Fibroblast of peridontal ligament (primary cell): ENCODE results near the gene NFIC.
"Not testable (repeated sequence)": the region's sequence is repeated elsewhere in the genome, so short reads cannot be mapped to it uniquely, and the experiment has no call there.

Experiments
- DNase-seq: peaks from one replicate; pipeline ENCODE4 v3.0.0-alpha.2; 2010; ENCODE audit errors: extremely low read depth

The NFIC gene

GRCh38 chr19:3373971-3374368, 7.6 kb downstream of the NFIC start:
- DNase-seq = no peak

GRCh38 chr19:3374369-3375112, 8.2 kb downstream of the NFIC start:
- no peak for DNase-seq

- DNase-seq = no peak
These were observed 9.1 kb downstream of the NFIC start for GRCh38 chr19:3375221-3376090.

- DNase-seq = not testable (repeated sequence)
These were observed 9.7 kb downstream of the NFIC start for GRCh38 chr19:3376091-3376455.

- no peak for DNase-seq
These were observed 12.2 kb downstream of the NFIC start for GRCh38 chr19:3378352-3379150.

- no peak for DNase-seq
These were observed 14.4 kb downstream of the NFIC start for GRCh38 chr19:3380829-3381228.

- no peak for DNase-seq
These were observed 15.5 kb downstream of the NFIC start for GRCh38 chr19:3381701-3382372.

- no peak for DNase-seq
These were observed 16.2 kb downstream of the NFIC start for GRCh38 chr19:3382460-3383100.

- no peak for DNase-seq
These were observed 16.8 kb downstream of the NFIC start for GRCh38 chr19:3383121-3383722.

- DNase-seq = no peak
These were observed 20.3 kb downstream of the NFIC start for GRCh38 chr19:3386447-3387234.

GRCh38 chr19:3387645-3388589, 21.5 kb downstream of the NFIC start:
- DNase-seq = peak; percentile 64

GRCh38 chr19:3389446-3389778, 23.0 kb downstream of the NFIC start:
- DNase-seq = no peak

- DNase-seq = peak; percentile 58
These were observed 23.5 kb downstream of the NFIC start for GRCh38 chr19:3389876-3390371.

GRCh38 chr19:3391911-3392310, 25.5 kb downstream of the NFIC start:
- not testable (repeated sequence) for DNase-seq

- DNase-seq = no peak
These were observed 26.1 kb downstream of the NFIC start for GRCh38 chr19:3392480-3392879.

GRCh38 chr19:3396881-3397265, 30.5 kb downstream of the NFIC start:
- no peak for DNase-seq

- no peak for DNase-seq
These were observed 31.1 kb downstream of the NFIC start for GRCh38 chr19:3397266-3398022.
